Colon (tissue), 2 donors: ENCODE measurements around the gene CHEK2.
"Not testable (repeated sequence)": the region's sequence is repeated elsewhere in the genome, so short reads cannot be mapped to it uniquely, and the experiment has no call there.

ENCODE experiments used
- FAIRE-seq: peaks from 2 replicates; lab custom pipeline; 2012; peaks lifted over from hg19 to GRCh38; lab: Jason Lieb, UNC
- donor health status: control.
- donor health status: control.

The CHEK2 gene

GRCh38 chr22:28741785-28742561 is at the start of gene CHEK2, which contains the start of gene HSCB:
CHEK2 (minus strand) TSS chr22:28741820; CDS start chr22:28734721, 7,099 bp downstream.
HSCB (plus strand) TSS chr22:28742039; CDS start chr22:28742096, 57 bp downstream.
- FAIRE-seq = peak; percentile 31

DNA sequence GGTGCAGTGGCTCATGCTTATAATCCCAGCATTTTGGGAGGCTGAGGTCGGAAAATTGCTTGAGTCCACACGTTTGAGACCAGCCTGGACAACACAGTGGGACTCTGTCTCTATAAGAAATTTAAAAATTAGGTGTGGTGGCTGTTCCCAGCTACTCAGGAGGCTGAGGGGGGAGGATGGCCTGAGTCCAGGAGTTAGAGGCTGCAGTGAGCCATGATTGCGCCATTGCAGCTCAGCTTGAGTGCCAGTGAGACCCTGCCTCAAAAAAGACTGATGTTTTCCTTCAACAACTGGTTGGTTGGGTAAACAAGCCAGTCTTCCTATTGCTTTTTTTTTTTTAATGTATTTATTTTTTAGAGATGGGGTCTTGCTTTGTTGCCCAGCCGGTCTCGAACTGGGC is 49.5 kb upstream of the CHEK2 start:
- FAIRE-seq = no peak

DNA sequence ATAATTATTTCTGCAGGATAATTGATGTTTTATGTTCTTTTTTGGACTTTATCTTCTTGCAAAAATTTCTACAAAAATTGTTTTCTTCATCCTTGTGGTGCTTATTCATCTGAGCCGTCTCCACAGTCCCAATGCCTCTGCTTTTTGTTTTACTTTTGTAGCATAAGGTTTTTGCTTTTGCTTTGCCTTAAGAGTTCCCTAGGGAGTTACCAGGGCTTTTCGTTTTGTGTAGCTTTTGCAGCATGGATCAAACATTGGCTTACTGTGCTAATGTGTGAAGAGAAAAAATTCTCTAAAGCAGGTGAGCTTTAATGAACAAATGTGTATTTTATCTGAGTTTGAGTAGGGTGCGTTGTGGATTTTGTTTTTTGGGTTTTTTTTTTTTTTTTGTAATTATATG is 47.0 kb upstream of the CHEK2 start:
- no peak for FAIRE-seq

- FAIRE-seq = no peak
These were observed 42.4 kb upstream of the CHEK2 start for GRCh38 chr22:28783786-28784671.

DNA sequence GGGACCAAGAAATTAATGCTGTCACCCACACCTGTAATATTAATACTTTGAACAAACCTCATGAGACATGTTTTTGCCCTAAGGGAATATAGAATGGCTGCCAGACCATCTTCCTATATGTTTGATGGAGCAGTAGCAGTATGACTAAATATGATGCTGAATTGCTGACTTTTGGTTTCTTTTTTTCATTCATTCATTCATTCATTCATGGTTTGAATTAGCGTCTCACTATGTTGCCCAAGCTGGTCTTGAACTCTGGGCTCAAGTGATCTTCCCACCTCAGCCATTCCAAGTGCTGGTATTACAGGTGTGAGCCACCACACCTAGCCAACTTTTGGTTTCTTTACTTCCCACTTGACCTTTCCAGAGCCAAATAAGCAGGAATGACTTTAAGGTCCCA is 38.7 kb upstream of the CHEK2 start:
- no peak for FAIRE-seq

DNA sequence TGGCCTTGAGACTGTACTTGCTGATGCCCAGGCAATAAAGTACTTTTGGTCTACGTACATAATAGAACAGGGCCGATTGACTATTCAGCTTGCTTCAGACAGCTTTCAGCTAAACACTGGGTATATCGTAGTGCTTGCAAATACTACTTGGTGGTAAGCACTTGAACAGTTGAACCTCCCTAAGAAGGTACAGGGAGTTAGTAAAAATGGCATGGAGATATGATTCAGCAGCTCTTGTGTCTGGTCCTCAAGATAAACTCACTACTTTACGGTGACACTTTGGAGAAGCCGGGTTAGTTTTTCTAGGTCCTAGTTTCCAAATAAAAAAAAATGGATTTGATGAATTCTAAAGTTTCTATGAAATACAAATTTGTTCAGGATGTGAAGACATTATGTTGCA is 38.2 kb upstream of the CHEK2 start:
- FAIRE-seq = no peak

GRCh38 chr22:28774378-28774777 is 32.8 kb upstream of the CHEK2 start:
- no peak for FAIRE-seq

GRCh38 chr22:28773461-28773867 is 31.8 kb upstream of the CHEK2 start:
- no peak for FAIRE-seq

GRCh38 chr22:28772633-28773460 is 31.2 kb upstream of the CHEK2 start, which contains the start of gene CCDC117:
CCDC117 (plus strand) TSS chr22:28772695; CDS start chr22:28772850, 155 bp downstream.
- FAIRE-seq = no peak

- no peak for FAIRE-seq
These were observed 29.7 kb upstream of the CHEK2 start for GRCh38 chr22:28771195-28771791.

GRCh38 chr22:28769394-28770085 is 27.9 kb upstream of the CHEK2 start:
- no peak for FAIRE-seq

- FAIRE-seq = no peak
These were observed 27.2 kb upstream of the CHEK2 start for GRCh38 chr22:28768701-28769393.

DNA sequence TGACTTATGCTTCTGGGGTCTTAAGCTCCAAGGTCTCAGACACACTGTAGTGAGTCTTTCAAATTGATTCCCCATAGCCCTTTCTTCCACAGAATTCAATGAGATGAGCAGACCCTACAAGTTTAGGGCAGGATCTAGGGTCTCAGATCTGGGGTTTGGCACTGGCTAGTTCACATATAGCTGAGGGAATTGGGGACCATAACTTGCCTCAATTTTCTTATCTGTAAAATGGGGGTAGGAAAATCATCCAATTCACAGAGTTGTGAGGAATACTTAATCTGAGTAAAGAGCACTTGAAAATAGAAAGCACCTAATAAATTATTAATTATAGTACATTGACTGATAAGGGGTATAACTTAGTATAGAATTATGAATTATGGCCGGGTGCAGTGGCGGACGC is 25.0 kb upstream of the CHEK2 start:
- FAIRE-seq = no peak

- not testable (repeated sequence) for FAIRE-seq
These were observed 20.4 kb upstream of the CHEK2 start for GRCh38 chr22:28762000-28762399.

DNA sequence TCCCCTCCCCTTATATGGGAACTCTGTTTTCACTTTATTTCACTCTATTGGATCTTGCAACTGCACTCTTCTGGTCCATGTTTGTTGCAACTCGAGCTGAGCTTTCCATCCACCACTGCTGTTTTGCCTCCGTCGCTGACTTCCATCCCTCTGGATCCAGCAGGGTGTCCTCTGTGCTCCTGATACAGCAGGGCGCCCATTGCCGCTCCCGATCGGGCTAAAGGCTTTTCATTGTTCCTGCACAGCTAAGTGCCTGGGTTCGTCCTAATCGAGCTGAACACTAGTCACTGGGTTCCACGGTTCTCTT is 19.8 kb upstream of the CHEK2 start:
- FAIRE-seq = no peak

DNA sequence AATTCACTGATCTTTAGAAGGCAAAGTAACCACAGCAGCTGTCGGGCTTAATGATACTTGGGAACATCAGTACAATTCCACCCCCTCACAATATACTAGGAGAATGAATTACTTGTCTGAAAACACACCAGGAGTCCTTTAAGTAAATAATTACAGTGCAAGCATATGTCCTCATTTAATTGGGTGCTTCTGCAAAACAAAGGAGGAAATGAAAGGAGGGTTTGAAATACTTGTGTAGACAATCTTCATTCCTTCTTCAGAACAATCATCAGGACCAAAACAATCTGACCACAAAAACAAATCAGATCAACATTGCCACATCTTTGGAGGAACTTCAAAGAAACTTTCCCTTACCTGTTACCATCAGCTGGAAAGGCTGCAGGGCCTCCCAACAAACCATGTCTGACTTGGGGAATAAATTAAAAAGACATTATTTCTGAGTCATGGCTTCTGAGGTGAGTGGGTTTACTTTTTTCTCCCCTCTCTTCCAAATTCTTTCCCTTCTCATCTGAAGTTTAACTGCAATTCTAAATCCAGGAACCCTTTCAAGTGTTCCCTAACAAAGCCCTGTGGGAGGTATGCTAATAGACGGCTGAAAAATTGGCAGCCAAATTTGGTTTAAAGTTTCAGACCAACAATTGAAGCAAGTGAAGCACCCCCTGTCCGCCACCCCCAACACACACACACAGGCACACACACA is 18.4 kb upstream of the CHEK2 start:
- no peak for FAIRE-seq

- not testable (repeated sequence) for FAIRE-seq
These were observed 12.9 kb upstream of the CHEK2 start for GRCh38 chr22:28754512-28754911.

GRCh38 chr22:28750471-28750881 is 8.9 kb upstream of the CHEK2 start:
- FAIRE-seq = no peak

DNA sequence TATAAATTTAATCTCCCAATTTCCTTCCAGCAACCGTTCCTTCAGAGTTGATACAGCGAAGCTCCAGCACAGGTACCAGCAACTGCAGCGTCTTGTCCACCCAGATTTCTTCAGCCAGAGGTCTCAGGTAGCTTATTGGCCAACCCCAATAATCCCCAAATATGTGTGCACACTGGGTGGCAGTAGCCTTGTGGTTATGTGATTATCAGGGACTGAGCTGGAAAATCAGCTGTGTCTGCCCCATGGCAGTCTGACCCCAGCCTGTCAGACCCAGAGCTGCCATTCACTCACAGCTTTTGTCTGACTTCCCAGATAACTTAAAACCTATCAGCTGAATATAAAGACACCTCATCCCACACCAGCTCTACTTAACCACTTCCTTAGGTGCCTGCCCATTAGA is 2.2 kb upstream of the CHEK2 start:
- FAIRE-seq = no peak

GRCh38 chr22:28742562-28742962 is 942 bp upstream of the CHEK2 start:
- FAIRE-seq = no peak
